Fibroblast of mammary gland (primary cell): ENCODE results near the gene HDAC8.

ENCODE experiments used
- DNase-seq: peaks from one replicate; pipeline ENCODE4 v3.0.0-alpha.2; 2010; ENCODE audit warnings: low read depth
- H3K4me3 ChIP-seq: 2 replicates; pipeline ENCODE4 v1.5.1; 2011; ENCODE audit warnings: low read depth, mild to moderate bottlenecking, low read length, moderate library complexity; ENCODE audit not compliant: control insufficient read depth
- CTCF ChIP-seq: conservative IDR thresholded peaks from 2 replicates; pipeline ENCODE4 v1.5.1; 2011; ENCODE audit warnings: low read depth, low read length, inconsistent platforms; ENCODE audit not compliant: control insufficient read depth, insufficient read depth

Gene HDAC8

GRCh38 chrX:72314881-72315280, 257.8 kb downstream of the HDAC8 start:
- H3K4me3 ChIP-seq = no peak overlapping the region
- DNase-seq = no peak
- no peak for TF ChIP-seq CTCF

GRCh38 chrX:72313707-72314641, 258.7 kb downstream of the HDAC8 start:
- TF ChIP-seq CTCF = no peak
- no peak overlapping the region for H3K4me3 ChIP-seq
- no peak for DNase-seq

GRCh38 chrX:72312311-72312940, 260.2 kb downstream of the HDAC8 start:
- no peak for DNase-seq
- no peak for TF ChIP-seq CTCF

GRCh38 chrX:72309297-72310071, 263.2 kb downstream of the HDAC8 start:
- no peak overlapping the region for H3K4me3 ChIP-seq
- DNase-seq = no peak
- TF ChIP-seq CTCF = no peak

More at GRCh38 chrX:72312311-72312940, 260.2 kb downstream of the HDAC8 start:
- H3K4me3 ChIP-seq = no peak overlapping the region

GRCh38 chrX:72308566-72309296, 263.9 kb downstream of the HDAC8 start:
- no peak overlapping the region for H3K4me3 ChIP-seq
- no peak for TF ChIP-seq CTCF
- DNase-seq = peak; percentile 57

- no peak for TF ChIP-seq CTCF
- H3K4me3 ChIP-seq = no peak overlapping the region
- DNase-seq = no peak
Observed at GRCh38 chrX:72308209-72308565, 264.5 kb downstream of the HDAC8 start.
